Uterus (tissue), 4 donors: ENCODE data around the gene GATA3. TPM values are rescaled to one million over a fixed set of nuclear protein-coding genes. Genes with fewer than 3 reads are reported as not detected.

Experiments
- DNase-seq, 2 donors: peaks; one replicate each; pipeline ENCODE4 v3.0.0-alpha.2; 2019 to 2020
- H3K27ac ChIP-seq, 2 donors: fragments of 200-600 bp; sonication (generic); 1 replicate in 1 of 2; 2 replicates in 1 of 2; pipeline ENCODE4 v1.5.1; 2016 to 2018
- H3K27me3 ChIP-seq, 2 donors: fragments of 200-600 bp; sonication (generic); one replicate each; pipeline ENCODE4 v1.5.1; 2018 to 2019; ENCODE audit warnings: control low read depth in 1 of 2
- H3K36me3 ChIP-seq, 2 donors: fragments of 200-600 bp; sonication (generic); one replicate each; pipeline ENCODE4 v1.5.1; 2019; ENCODE audit warnings: control low read depth in 1 of 2
- H3K4me1 ChIP-seq, 2 donors: fragments of 200-600 bp; sonication (generic); one replicate each; pipeline ENCODE4 v1.5.1; 2018 to 2019; ENCODE audit warnings: control low read depth in 1 of 2
- H3K4me3 ChIP-seq, 2 donors: fragments of 200-600 bp; sonication (generic); 1 replicate in 1 of 2; 2 replicates in 1 of 2; pipeline ENCODE4 v1.5.1; 2018 to 2019; ENCODE audit warnings: mild to moderate bottlenecking in 1 of 2
- H3K9me3 ChIP-seq, 2 donors: fragments of 200-600 bp; sonication (generic); one replicate each; pipeline ENCODE4 v1.5.1; 2019; ENCODE audit warnings: control low read depth in 1 of 2
- POLR2A ChIP-seq, 2 donors: fragments of 450-650 bp; IDR thresholded peaks; one replicate each; pipeline ENCODE4 v1.6.1; 2016; ENCODE audit warnings: antibody characterized with exemption in 2 of 2, mild to moderate bottlenecking in 1 of 2, moderate library complexity in 1 of 2
- intact Hi-C: fragments of 100-400 bp; cut with DNase I; formaldehyde crosslinking; loops from one replicate; pipeline ENCODE4 v1.15.1; 2023; ENCODE audit warnings: low total_unique reads
- total RNA-seq, 4 donors: library from RNA; depleted of rRNA in 3 of 4; stranded (reverse); fragments of >200 nt in 3 of 4; gene quantifications; one replicate each; pipeline versions ENCODE4 v1.1.0 to v1.2.4, GENCODE V29; 2014 to 2023
- TF ChIP-seq, protein P1 (sequence below), 4 experiments: fragments of 200-600 bp in 2 of 4; fragments of 450-650 bp in 2 of 4; sonication (generic) in 2 of 4; IDR thresholded peaks; one replicate each; pipeline ENCODE4 v1.5.1; 2016 to 2019; ENCODE audit warnings: antibody characterized with exemption in 4 of 4, mild to moderate bottlenecking in 2 of 4, moderate library complexity in 1 of 4
- donor health status: DM: yes; HTN: yes; CAD: no.

Gene GATA3
- total RNA-seq, 4 donors from 2014 or later = 0.28 to 2.1 TPM; not detected in 2

DNA sequence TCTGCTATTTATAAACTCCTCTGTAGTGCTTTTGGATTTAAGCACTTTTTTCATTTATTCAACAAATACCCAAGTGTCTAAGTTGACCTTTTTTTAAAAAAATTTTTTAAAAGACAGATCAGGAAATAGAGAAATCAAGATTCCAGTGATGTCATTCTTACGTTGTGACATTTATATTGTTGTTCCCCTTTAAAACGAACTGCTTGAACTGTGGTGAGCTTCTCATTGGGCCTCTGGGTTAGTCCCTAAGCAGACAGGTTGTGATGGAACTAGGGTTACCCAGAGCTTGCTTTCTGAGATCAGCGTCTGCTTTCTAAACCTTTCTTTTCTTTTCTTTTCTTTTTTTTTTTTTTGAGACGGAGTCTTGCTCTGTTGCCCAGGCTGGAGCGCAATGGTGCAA is 22.4 kb downstream of the GATA3 start:
- Histone ChIP-seq H3K36me3 (no peaks in the 10 kb centered on the region), H3K4me3 (no peak overlapping the region), H3K4me1 (no peaks in the 10 kb centered on the region), H3K9me3 (no peaks in the 10 kb centered on the region), H3K27ac (no peak overlapping the region), H3K27me3 (peaks cover 0 to 3% of the 10 kb centered on the region in 2 donors)
- TF ChIP-seq POLR2A (IDR thresholded peaks at IDR 0.05) = no peak
- TF ChIP-seq, protein P1, sequence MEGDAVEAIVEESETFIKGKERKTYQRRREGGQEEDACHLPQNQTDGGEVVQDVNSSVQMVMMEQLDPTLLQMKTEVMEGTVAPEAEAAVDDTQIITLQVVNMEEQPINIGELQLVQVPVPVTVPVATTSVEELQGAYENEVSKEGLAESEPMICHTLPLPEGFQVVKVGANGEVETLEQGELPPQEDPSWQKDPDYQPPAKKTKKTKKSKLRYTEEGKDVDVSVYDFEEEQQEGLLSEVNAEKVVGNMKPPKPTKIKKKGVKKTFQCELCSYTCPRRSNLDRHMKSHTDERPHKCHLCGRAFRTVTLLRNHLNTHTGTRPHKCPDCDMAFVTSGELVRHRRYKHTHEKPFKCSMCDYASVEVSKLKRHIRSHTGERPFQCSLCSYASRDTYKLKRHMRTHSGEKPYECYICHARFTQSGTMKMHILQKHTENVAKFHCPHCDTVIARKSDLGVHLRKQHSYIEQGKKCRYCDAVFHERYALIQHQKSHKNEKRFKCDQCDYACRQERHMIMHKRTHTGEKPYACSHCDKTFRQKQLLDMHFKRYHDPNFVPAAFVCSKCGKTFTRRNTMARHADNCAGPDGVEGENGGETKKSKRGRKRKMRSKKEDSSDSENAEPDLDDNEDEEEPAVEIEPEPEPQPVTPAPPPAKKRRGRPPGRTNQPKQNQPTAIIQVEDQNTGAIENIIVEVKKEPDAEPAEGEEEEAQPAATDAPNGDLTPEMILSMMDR (IDR thresholded peaks at IDR 0.05) = no peak
- no peak for DNase-seq
- intact Hi-C loops = no loop called here

DNA sequence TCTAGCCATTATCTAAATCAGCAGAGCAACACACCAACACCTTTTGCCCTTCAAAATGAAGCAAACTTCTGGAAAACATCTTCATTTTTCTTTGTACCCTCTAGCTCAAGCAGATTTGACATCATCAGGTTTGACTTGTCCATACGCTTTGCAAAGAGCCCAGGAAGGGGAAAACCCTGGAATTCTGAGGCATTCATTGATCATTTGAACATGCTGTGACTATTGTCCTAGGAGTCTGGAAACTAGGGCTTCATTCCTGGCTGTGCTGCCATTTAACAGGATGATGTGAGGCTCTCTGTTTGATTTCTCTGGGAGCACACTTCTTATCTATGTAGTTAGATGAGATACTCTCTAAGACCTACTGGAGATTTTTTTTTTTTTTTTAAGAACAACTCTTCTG is 23.5 kb downstream of the GATA3 start:
- no peak for DNase-seq
- H3K36me3 ChIP-seq = no peaks in the 10 kb centered on the region
- H3K4me1 ChIP-seq = no peaks in the 10 kb centered on the region
- no peak overlapping the region for H3K27ac ChIP-seq
- no peaks in the 10 kb centered on the region for H3K9me3 ChIP-seq
- TF ChIP-seq, protein P1 (IDR thresholded peaks at IDR 0.05) = no peak
- no peak for TF ChIP-seq POLR2A (IDR thresholded peaks at IDR 0.05)
- H3K4me3 ChIP-seq = no peak overlapping the region
- intact Hi-C loops = no loop called here
- peaks cover 0 to 3% of the 10 kb centered on the region in 2 donors for H3K27me3 ChIP-seq

DNA sequence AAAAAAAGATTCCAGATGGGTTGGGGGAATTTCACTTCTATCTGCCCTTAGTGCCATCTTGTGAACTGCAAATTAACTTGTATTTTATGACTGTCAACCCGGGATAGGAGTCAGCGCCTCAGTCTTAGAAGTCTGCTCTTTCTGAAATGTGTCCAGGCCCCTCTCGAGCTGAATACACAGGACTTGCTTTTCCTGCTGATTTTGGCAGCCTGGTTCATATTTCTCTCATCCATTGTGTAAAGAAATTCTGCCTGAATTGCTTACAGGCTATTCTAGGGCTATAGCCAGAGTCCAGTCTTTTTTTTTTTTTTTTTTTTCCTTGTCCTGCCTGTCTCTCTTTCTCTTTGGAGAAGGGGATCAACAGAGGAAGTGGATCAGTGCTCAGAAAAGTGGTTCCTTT is 24.6 kb downstream of the GATA3 start:
- intact Hi-C loops = no loop called here
- no peaks in the 10 kb centered on the region for H3K4me1 ChIP-seq
- H3K36me3 ChIP-seq = no peaks in the 10 kb centered on the region
- peaks cover 0 to 3% of the 10 kb centered on the region in 2 donors for H3K27me3 ChIP-seq
- DNase-seq = no peak
- H3K9me3 ChIP-seq = no peaks in the 10 kb centered on the region
- no peak overlapping the region for H3K4me3 ChIP-seq
- no peak for TF ChIP-seq POLR2A (IDR thresholded peaks at IDR 0.05)
- TF ChIP-seq, protein P1 (IDR thresholded peaks at IDR 0.05) = no peak
- H3K27ac ChIP-seq = no peak overlapping the region

DNA sequence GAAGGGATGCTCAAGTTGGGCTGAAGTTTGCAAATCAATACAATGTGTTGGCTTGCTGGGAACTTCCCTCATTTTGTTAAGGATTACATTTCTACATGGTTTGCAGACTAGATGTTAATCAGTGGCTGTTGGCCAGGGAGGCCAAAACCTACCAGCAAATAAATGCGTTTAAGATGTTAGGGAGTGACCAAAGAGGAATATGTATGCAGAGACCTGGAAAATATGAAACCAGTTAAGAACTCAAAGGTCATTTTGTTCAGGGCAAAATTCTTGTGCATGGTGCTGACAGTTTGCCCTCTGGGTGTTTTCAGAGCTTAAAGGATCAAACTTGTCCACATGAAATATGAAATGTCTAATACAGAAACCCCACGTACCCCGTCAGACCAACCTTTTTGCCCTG is 30.3 kb downstream of the GATA3 start:
- H3K36me3 ChIP-seq = no peaks in the 10 kb centered on the region
- no peak for DNase-seq
- H3K27me3 ChIP-seq = no peaks in the 10 kb centered on the region
- intact Hi-C loops = no loop called here
- no peaks in the 10 kb centered on the region for H3K9me3 ChIP-seq
- H3K4me3 ChIP-seq = no peak overlapping the region
- H3K27ac ChIP-seq = no peak overlapping the region
- TF ChIP-seq, protein P1 (IDR thresholded peaks at IDR 0.05) = no peak
- no peak for TF ChIP-seq POLR2A (IDR thresholded peaks at IDR 0.05)
- no peaks in the 10 kb centered on the region for H3K4me1 ChIP-seq

DNA sequence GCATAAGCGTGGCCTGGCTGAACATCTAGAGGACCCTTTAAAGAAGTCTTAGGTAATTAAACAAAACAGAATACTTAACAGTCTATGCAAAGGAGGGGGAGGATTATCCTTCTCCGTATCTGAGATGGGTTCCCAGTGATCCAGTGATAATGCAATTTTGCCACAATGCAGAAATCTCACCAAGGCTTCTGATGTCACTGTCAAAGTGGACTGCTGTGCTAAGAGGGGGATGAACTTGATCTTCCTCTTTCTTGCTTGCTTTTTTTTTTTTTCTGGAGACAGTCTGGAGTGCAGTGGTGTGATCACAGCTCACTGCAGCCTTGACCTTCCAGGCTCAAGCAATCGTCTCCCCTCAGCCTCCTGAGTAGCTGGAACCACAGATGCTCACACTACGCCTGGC is 30.8 kb downstream of the GATA3 start:
- DNase-seq = no peak
- intact Hi-C loops = no loop called here
- TF ChIP-seq POLR2A (IDR thresholded peaks at IDR 0.05) = no peak
- TF ChIP-seq, protein P1 (IDR thresholded peaks at IDR 0.05) = no peak
- Histone ChIP-seq H3K9me3 (no peaks in the 10 kb centered on the region), H3K4me1 (no peaks in the 10 kb centered on the region), H3K4me3 (no peak overlapping the region), H3K27ac (no peak overlapping the region), H3K36me3 (no peaks in the 10 kb centered on the region), H3K27me3 (no peaks in the 10 kb centered on the region)
